ENCODE results near the gene MTUS2. TPM values are rescaled to one million over a fixed set of nuclear protein-coding genes. Genes with fewer than 3 reads are reported as not detected.

The MTUS2 gene
- total RNA-seq, 2 donors from 2014 or later, result 1.6 to 4.8 TPM

GRCh38 chr13:29541400-29541799 lies 721.3 kb downstream of the MTUS2 start:
- Histone ChIP-seq H3K4me3 (no peak overlapping the region), H3K27me3 (replicated peaks; ENCODE audit: insufficient read depth) (no peaks in the 10 kb centered on the region), H3K4me1 (replicated peaks) (peaks cover 4% of the 10 kb centered on the region), H3K9me3 (no peaks in the 10 kb centered on the region), H3K27ac (no peak overlapping the region), H3K36me3 (no peaks in the 10 kb centered on the region)
- TF ChIP-seq POLR2A (IDR thresholded peaks at IDR 0.05) (no peak), POLR2AphosphoS5 (IDR thresholded peaks at IDR 0.05) (no peak), CTCF (IDR thresholded peaks at IDR 0.05) (no peak)
- no peak for DNase-seq (ENCODE audit: low spot score)
- 95% methylated on average over 4 of the region's 4 CpGs for WGBS
- intact Hi-C loops (cut with DNase I), result no loop called here

GRCh38 chr13:29542381-29542780 lies 722.2 kb downstream of the MTUS2 start:
- H3K27me3 ChIP-seq (replicated peaks; ENCODE audit: insufficient read depth), result no peaks in the 10 kb centered on the region
- intact Hi-C loops (cut with DNase I), result no loop called here
- no peak overlapping the region for H3K27ac ChIP-seq
- H3K4me1 ChIP-seq (replicated peaks), result peaks cover 4% of the 10 kb centered on the region
- no peaks in the 10 kb centered on the region for H3K36me3 ChIP-seq
- no peak overlapping the region for H3K4me3 ChIP-seq
- no peak for DNase-seq (ENCODE audit: low spot score)
- TF ChIP-seq POLR2A (IDR thresholded peaks at IDR 0.05) (no peak), CTCF (IDR thresholded peaks at IDR 0.05) (no peak), POLR2AphosphoS5 (IDR thresholded peaks at IDR 0.05) (no peak)
- no peaks in the 10 kb centered on the region for H3K9me3 ChIP-seq
- WGBS, result 96% methylated on average over 8 of the region's 8 CpGs

GRCh38 chr13:29543230-29544215 lies 723.4 kb downstream of the MTUS2 start:
- Histone ChIP-seq H3K27me3 (replicated peaks; ENCODE audit: insufficient read depth) (no peaks in the 10 kb centered on the region), H3K36me3 (no peaks in the 10 kb centered on the region), H3K27ac (no peak overlapping the region), H3K9me3 (no peaks in the 10 kb centered on the region), H3K4me1 (replicated peaks) (peaks cover 4% of the 10 kb centered on the region), H3K4me3 (no peak overlapping the region)
- 85% methylated on average over 16 of the region's 16 CpGs for WGBS
- intact Hi-C loops (cut with DNase I), result no loop called here
- DNase-seq (ENCODE audit: low spot score), result no peak
- no peak for TF ChIP-seq CTCF (IDR thresholded peaks at IDR 0.05)

GRCh38 chr13:29545988-29546387 lies 725.8 kb downstream of the MTUS2 start:
- 88% methylated on average over 8 of the region's 8 CpGs for WGBS
- no peak overlapping the region for H3K4me3 ChIP-seq
- H3K9me3 ChIP-seq, result no peaks in the 10 kb centered on the region
- no peak for DNase-seq (ENCODE audit: low spot score)
- H3K36me3 ChIP-seq, result no peaks in the 10 kb centered on the region
- H3K4me1 ChIP-seq (replicated peaks), result no peaks in the 10 kb centered on the region
- TF ChIP-seq POLR2A (IDR thresholded peaks at IDR 0.05) (no peak), CTCF (IDR thresholded peaks at IDR 0.05) (no peak), POLR2AphosphoS5 (IDR thresholded peaks at IDR 0.05) (no peak)
- H3K27ac ChIP-seq, result no peak overlapping the region
- no peaks in the 10 kb centered on the region for H3K27me3 ChIP-seq (replicated peaks; ENCODE audit: insufficient read depth)
- intact Hi-C loops (cut with DNase I), result no loop called here

GRCh38 chr13:29546662-29547061 lies 726.5 kb downstream of the MTUS2 start:
- no peak for DNase-seq (ENCODE audit: low spot score)
- TF ChIP-seq POLR2A (IDR thresholded peaks at IDR 0.05), result no peak
- no peak for TF ChIP-seq POLR2AphosphoS5 (IDR thresholded peaks at IDR 0.05)
- intact Hi-C loops (cut with DNase I), result no loop called here
- no peak overlapping the region for H3K27ac ChIP-seq
- no peak overlapping the region for H3K4me3 ChIP-seq
- no peaks in the 10 kb centered on the region for H3K9me3 ChIP-seq
- WGBS, result 91% methylated on average over 8 of the region's 8 CpGs
- H3K4me1 ChIP-seq (replicated peaks), result no peaks in the 10 kb centered on the region
- H3K36me3 ChIP-seq, result no peaks in the 10 kb centered on the region
- H3K27me3 ChIP-seq (replicated peaks; ENCODE audit: insufficient read depth), result no peaks in the 10 kb centered on the region
